Measurements from ENCODE around the gene EPN1. TPM values are rescaled to one million over a fixed set of nuclear protein-coding genes. Genes with fewer than 3 reads are reported as not detected.

EPN1 gene
- total and polyA plus RNA-seq, 2 donors (not counting 1 experiment from before 2014, with no cell fraction given) = 47.1 to 48.6 TPM

- no peak for DNase-seq (ENCODE audit: low read depth in 2 of 2)
- H3K9me3 ChIP-seq (ENCODE audit: control insufficient read depth, insufficient read depth, low read depth, low read length) = no peaks in the 10 kb centered on the region
- H3K4me3 ChIP-seq (replicated peaks in 1 of 4; ENCODE audit: control extremely low read depth in 1 of 4, insufficient read depth in 1 of 4, low read depth in 3 of 4, low read length in 4 of 4) = no peak overlapping the region
Observed at GRCh38 chr19:55702131-55702627, 27.2 kb downstream of the EPN1 start.

GRCh38 chr19:55703790-55704215 is 28.8 kb downstream of the EPN1 start:
- Histone ChIP-seq H3K9me3 (ENCODE audit: control insufficient read depth, insufficient read depth, low read depth, low read length) (no peaks in the 10 kb centered on the region), H4K20me1 (ENCODE audit: control insufficient read depth, extremely low read depth, insufficient read depth, low read length) (no peaks in the 10 kb centered on the region), H3K27me3 (ENCODE audit: control insufficient read depth, insufficient read depth, low read length) (no peaks in the 10 kb centered on the region), H3K79me2 (ENCODE audit: control insufficient read depth, insufficient read depth, low read length) (no peaks in the 10 kb centered on the region), H3K4me3 (replicated peaks in 1 of 4; ENCODE audit: control extremely low read depth in 1 of 4, insufficient read depth in 1 of 4, low read depth in 3 of 4, low read length in 4 of 4) (no peak overlapping the region), H3K36me3 (ENCODE audit: control insufficient read depth, insufficient read depth, low read length) (peaks cover 5% of the 10 kb centered on the region), H3K27ac (ENCODE audit: insufficient read depth, low read length) (no peak overlapping the region), H3K9ac (ENCODE audit: insufficient read depth, low read length) (no peak overlapping the region), H2AFZ (ENCODE audit: low read length) (no peak overlapping the region), H3K4me1 (ENCODE audit: control insufficient read depth, extremely low read depth, insufficient read depth, low read length) (no peaks in the 10 kb centered on the region), H3K4me2 (ENCODE audit: extremely low read depth, insufficient read depth, low read length) (no peak overlapping the region)
- TF ChIP-seq CTCF (conservative IDR thresholded peaks at IDR 0.05 in 1 of 2, IDR thresholded peaks at IDR 0.05 in 1 of 2; ENCODE audit: low read depth in 1 of 2, low read length in 2 of 2) (peak; percentile 41 to 64), EZH2 (IDR thresholded peaks at IDR 0.05; ENCODE audit: low read length, missing control alignments) (no peak)
- peak; percentile 6 to 20 for DNase-seq (ENCODE audit: low read depth in 2 of 2)

More at GRCh38 chr19:55702131-55702627, 27.2 kb downstream of the EPN1 start:
- Histone ChIP-seq H3K4me2 (ENCODE audit: extremely low read depth, insufficient read depth, low read length) (no peak overlapping the region), H3K27me3 (ENCODE audit: control insufficient read depth, insufficient read depth, low read length) (no peaks in the 10 kb centered on the region), H4K20me1 (ENCODE audit: control insufficient read depth, extremely low read depth, insufficient read depth, low read length) (no peaks in the 10 kb centered on the region), H3K9ac (ENCODE audit: insufficient read depth, low read length) (no peak overlapping the region), H3K27ac (ENCODE audit: insufficient read depth, low read length) (no peak overlapping the region), H3K36me3 (ENCODE audit: control insufficient read depth, insufficient read depth, low read length) (peaks cover 5% of the 10 kb centered on the region), H3K4me1 (ENCODE audit: control insufficient read depth, extremely low read depth, insufficient read depth, low read length) (no peaks in the 10 kb centered on the region), H3K79me2 (ENCODE audit: control insufficient read depth, insufficient read depth, low read length) (no peaks in the 10 kb centered on the region), H2AFZ (ENCODE audit: low read length) (no peak overlapping the region)
- TF ChIP-seq EZH2 (IDR thresholded peaks at IDR 0.05; ENCODE audit: low read length, missing control alignments) (no peak), CTCF (conservative IDR thresholded peaks at IDR 0.05 in 1 of 2, IDR thresholded peaks at IDR 0.05 in 1 of 2; ENCODE audit: low read depth in 1 of 2, low read length in 2 of 2) (no peak)

GRCh38 chr19:55704494-55705245 is 29.6 kb downstream of the EPN1 start:
- Histone ChIP-seq H2AFZ (ENCODE audit: low read length) (no peak overlapping the region), H3K36me3 (ENCODE audit: control insufficient read depth, insufficient read depth, low read length) (peaks cover 5% of the 10 kb centered on the region)
- DNase-seq (ENCODE audit: low read depth in 2 of 2) = no peak

More at GRCh38 chr19:55704494-55705245, 29.6 kb downstream of the EPN1 start:
- TF ChIP-seq CTCF (conservative IDR thresholded peaks at IDR 0.05 in 1 of 2, IDR thresholded peaks at IDR 0.05 in 1 of 2; ENCODE audit: low read depth in 1 of 2, low read length in 2 of 2) (no peak), EZH2 (IDR thresholded peaks at IDR 0.05; ENCODE audit: low read length, missing control alignments) (no peak)
- H3K27me3 ChIP-seq (ENCODE audit: control insufficient read depth, insufficient read depth, low read length) = no peaks in the 10 kb centered on the region
- no peaks in the 10 kb centered on the region for H3K79me2 ChIP-seq (ENCODE audit: control insufficient read depth, insufficient read depth, low read length)
- no peak overlapping the region for H3K4me3 ChIP-seq (replicated peaks in 1 of 4; ENCODE audit: control extremely low read depth in 1 of 4, insufficient read depth in 1 of 4, low read depth in 3 of 4, low read length in 4 of 4)
- H3K9me3 ChIP-seq (ENCODE audit: control insufficient read depth, insufficient read depth, low read depth, low read length) = no peaks in the 10 kb centered on the region
- H3K4me1 ChIP-seq (ENCODE audit: control insufficient read depth, extremely low read depth, insufficient read depth, low read length) = no peaks in the 10 kb centered on the region
- H4K20me1 ChIP-seq (ENCODE audit: control insufficient read depth, extremely low read depth, insufficient read depth, low read length) = no peaks in the 10 kb centered on the region
- H3K27ac ChIP-seq (ENCODE audit: insufficient read depth, low read length) = no peak overlapping the region
- no peak overlapping the region for H3K9ac ChIP-seq (ENCODE audit: insufficient read depth, low read length)
- H3K4me2 ChIP-seq (ENCODE audit: extremely low read depth, insufficient read depth, low read length) = no peak overlapping the region

Measured in fibroblast of lung (primary cell).